HG03045 (cell line): Measurements from ENCODE around the gene KIAA1755.

ENCODE experiments used
- ATAC-seq: cut with Tn5 transposase; IDR thresholded peaks from one replicate; pipeline ENCODE4 v1.9.1; 2021; ENCODE audit warnings: mild to moderate bottlenecking, moderate library complexity; ENCODE audit not compliant: unreplicated experiment

The KIAA1755 gene

GRCh38 chr20:38242848-38243708 is 17.5 kb downstream of the KIAA1755 start:
- no peak for ATAC-seq

GRCh38 chr20:38241201-38241600 is 19.3 kb downstream of the KIAA1755 start:
- no peak for ATAC-seq

GRCh38 chr20:38239441-38239840 is 21.1 kb downstream of the KIAA1755 start:
- no peak for ATAC-seq

- no peak for ATAC-seq
Observed at GRCh38 chr20:38238829-38239228, 21.7 kb downstream of the KIAA1755 start.

- no peak for ATAC-seq
Observed at GRCh38 chr20:38237381-38237780, 23.2 kb downstream of the KIAA1755 start.

GRCh38 chr20:38231531-38232121 is 28.9 kb downstream of the KIAA1755 start:
- no peak for ATAC-seq

- no peak for ATAC-seq
Observed at GRCh38 chr20:38230957-38231526, 29.5 kb downstream of the KIAA1755 start.

GRCh38 chr20:38230253-38230551 is 30.3 kb downstream of the KIAA1755 start:
- no peak for ATAC-seq

- no peak for ATAC-seq
Observed at GRCh38 chr20:38229376-38230252, 30.9 kb downstream of the KIAA1755 start.

GRCh38 chr20:38228436-38228835 is 32.1 kb downstream of the KIAA1755 start:
- ATAC-seq: no peak

- no peak for ATAC-seq
Observed at GRCh38 chr20:38227420-38228360, 32.8 kb downstream of the KIAA1755 start.

- no peak for ATAC-seq
Observed at GRCh38 chr20:38226553-38226952, 34.0 kb downstream of the KIAA1755 start.

GRCh38 chr20:38225900-38226263 is 34.7 kb downstream of the KIAA1755 start:
- ATAC-seq: no peak

GRCh38 chr20:38225240-38225899 is 35.2 kb downstream of the KIAA1755 start:
- no peak for ATAC-seq

GRCh38 chr20:38224531-38224930 is 36.0 kb downstream of the KIAA1755 start:
- ATAC-seq: no peak

GRCh38 chr20:38223743-38224100 is 36.8 kb downstream of the KIAA1755 start:
- ATAC-seq: no peak

- ATAC-seq: no peak
Observed at GRCh38 chr20:38222923-38223742, 37.4 kb downstream of the KIAA1755 start.

GRCh38 chr20:38222231-38222922 is 38.2 kb downstream of the KIAA1755 start:
- no peak for ATAC-seq
